Gastrocnemius medialis (tissue), 4 donors: ENCODE results near the gene ARFGAP2.

Experiments
- CTCF ChIP-seq, 5 experiments: fragments of 450-650 bp in 3 of 5; fragments of 200-600 bp in 2 of 5; sonication (generic) in 2 of 5; IDR thresholded peaks in 4 of 5; conservative IDR thresholded peaks in 1 of 5; 1 replicate in 4 of 5; 2 replicates in 1 of 5; pipeline ENCODE4 v1.5.1; 2016 to 2019; ENCODE audit warnings: antibody characterized with exemption in 5 of 5, mild to moderate bottlenecking in 3 of 5, moderate library complexity in 3 of 5
- POLR2A ChIP-seq, 2 donors: fragments of 450-650 bp; IDR thresholded peaks; one replicate each; pipeline ENCODE4 v1.6.1; 2017; ENCODE audit warnings: antibody characterized with exemption in 2 of 2, mild to moderate bottlenecking in 2 of 2, moderate library complexity in 2 of 2

DNA sequence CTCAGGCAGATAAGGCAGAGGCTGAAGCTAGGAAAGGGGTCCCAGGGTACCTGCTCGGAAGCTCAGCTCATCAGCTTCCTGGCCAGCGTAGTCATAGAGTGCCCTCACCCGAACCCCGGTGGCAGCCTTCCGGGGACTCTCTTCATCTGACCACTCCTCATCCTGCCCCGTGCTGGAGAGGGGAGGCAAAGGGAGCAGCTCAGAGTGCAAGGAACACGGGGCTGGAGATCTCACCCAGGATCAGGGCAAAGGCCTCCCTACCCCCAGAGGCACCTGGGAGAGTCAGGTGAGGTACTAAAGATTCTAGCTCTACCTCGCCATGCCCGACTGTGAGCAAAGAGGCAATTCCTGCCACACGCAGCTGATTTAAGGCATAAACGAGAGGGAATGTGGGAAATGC, 1.6 kb upstream of the ARFGAP2 start:
- TF ChIP-seq POLR2A (IDR thresholded peaks at IDR 0.05), result no peak
- no peak for TF ChIP-seq CTCF (IDR thresholded peaks at IDR 0.05 in 4 of 5, conservative IDR thresholded peaks at IDR 0.05 in 1 of 5)
